Stimulated activated CD8-positive, alpha-beta memory T cell treated with anti-CD3 and anti-CD28 coated beads, Interleukin-15, amount 100 ng/mL, for 24 hours (primary cell): ENCODE measurements around the gene OLFML3.

ENCODE experiments used
- DNase-seq: peaks from one replicate; pipeline ENCODE4 v3.0.0-alpha.2; 2020; ENCODE audit warnings: low read depth

Gene OLFML3

DNA sequence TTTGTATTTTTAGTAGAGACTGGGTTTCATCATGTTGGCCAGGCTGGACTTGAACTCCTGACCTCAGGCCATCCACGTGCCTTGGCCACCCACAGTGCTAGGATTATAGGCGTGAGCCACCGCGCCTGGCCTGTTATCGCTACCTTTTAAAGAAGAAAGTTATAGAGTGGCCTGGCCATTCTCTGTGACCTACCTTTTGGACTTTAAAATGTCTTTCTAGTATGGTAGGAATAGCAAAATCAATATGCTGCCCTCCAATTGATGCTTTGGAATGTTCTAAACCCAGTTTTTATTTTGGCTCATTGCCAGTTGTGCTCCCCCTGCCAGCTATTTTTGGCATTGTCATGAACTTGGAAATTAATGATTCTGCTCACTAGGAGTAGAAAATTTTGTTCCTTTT is 30.3 kb upstream of the OLFML3 start:
- no peak for DNase-seq

- no peak for DNase-seq
These were observed 28.4 kb upstream of the OLFML3 start for GRCh38 chr1:113950908-113951307.

- DNase-seq, result no peak
These were observed 27.6 kb upstream of the OLFML3 start for GRCh38 chr1:113951719-113952118.

- DNase-seq, result no peak
These were observed 21.3 kb upstream of the OLFML3 start for GRCh38 chr1:113957984-113958383.

- DNase-seq, result no peak
These were observed 20.6 kb upstream of the OLFML3 start for GRCh38 chr1:113958691-113959090.

GRCh38 chr1:113963281-113963906 is 15.9 kb upstream of the OLFML3 start:
- no peak for DNase-seq

DNA sequence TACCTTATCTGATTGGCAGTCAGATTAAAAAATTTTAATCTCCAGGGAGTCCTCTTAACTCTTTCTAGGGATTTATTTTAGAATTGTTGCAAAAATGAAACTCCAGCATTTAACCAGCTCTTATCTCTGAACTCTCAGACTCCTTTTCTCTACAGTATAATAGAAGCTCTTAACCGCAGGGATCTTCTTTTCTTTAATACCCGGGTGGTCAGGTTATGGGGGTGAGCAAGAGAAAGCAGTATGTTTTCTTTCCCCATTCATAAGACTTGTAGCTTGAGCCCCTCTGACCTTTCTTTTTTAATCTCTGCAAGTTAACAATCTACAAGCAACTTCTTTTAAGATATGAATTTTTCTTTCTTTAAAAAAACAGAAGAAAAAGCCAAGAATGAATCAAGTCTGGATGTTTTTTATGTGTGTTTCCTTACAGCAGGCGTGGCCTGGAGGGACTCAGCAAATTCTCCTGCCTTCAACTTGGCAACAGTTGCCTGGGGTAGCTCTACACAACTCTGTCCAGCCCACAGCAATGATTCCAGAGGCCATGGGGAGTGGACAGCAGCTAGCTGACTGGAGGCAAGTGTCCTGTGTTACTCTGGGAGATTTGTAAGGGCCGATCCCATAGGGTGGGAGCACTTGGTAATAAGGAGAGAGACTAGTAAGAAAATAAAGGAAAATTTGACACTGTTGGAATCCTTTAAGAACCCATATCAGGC is 13.4 kb upstream of the OLFML3 start:
- DNase-seq, result no peak

DNA sequence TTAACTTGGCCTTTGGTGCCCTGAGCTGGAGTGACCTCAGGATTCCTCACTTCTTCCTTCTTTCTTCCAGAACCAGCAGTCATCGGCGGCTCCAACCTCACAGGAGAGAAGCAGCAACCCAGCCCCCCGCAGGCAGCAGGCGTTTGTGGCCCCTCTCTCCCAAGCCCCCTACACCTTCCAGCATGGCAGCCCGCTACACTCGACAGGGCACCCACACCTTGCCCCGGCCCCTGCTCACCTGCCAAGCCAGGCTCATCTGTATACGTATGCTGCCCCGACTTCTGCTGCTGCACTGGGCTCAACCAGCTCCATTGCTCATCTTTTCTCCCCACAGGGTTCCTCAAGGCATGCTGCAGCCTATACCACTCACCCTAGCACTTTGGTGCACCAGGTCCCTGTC is 6.3 kb upstream of the OLFML3 start:
- no peak for DNase-seq

DNA sequence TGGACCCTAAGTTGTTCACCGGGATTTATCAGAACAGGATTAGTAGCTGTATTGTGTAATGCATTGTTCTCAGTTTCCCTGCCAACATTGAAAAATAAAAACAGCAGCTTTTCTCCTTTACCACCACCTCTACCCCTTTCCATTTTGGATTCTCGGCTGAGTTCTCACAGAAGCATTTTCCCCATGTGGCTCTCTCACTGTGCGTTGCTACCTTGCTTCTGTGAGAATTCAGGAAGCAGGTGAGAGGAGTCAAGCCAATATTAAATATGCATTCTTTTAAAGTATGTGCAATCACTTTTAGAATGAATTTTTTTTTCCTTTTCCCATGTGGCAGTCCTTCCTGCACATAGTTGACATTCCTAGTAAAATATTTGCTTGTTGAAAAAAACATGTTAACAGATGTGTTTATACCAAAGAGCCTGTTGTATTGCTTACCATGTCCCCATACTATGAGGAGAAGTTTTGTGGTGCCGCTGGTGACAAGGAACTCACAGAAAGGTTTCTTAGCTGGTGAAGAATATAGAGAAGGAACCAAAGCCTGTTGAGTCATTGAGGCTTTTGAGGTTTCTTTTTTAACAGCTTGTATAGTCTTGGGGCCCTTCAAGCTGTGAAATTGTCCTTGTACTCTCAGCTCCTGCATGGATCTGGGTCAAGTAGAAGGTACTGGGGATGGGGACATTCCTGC is 3.9 kb upstream of the OLFML3 start:
- no peak for DNase-seq

DNA sequence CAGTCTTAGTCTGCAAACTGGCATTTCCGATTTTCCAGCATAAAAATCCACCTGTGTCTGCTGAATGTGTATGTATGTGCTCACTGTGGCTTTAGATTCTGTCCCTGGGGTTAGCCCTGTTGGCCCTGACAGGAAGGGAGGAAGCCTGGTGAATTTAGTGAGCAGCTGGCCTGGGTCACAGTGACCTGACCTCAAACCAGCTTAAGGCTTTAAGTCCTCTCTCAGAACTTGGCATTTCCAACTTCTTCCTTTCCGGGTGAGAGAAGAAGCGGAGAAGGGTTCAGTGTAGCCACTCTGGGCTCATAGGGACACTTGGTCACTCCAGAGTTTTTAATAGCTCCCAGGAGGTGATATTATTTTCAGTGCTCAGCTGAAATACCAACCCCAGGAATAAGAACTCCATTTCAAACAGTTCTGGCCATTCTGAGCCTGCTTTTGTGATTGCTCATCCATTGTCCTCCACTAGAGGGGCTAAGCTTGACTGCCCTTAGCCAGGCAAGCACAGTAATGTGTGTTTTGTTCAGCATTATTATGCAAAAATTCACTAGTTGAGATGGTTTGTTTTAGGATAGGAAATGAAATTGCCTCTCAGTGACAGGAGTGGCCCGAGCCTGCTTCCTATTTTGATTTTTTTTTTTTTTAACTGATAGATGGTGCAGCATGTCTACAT is 2.5 kb upstream of the OLFML3 start:
- DNase-seq, result no peak

GRCh38 chr1:113977906-113978305 is 1.4 kb upstream of the OLFML3 start:
- DNase-seq, result no peak

DNA sequence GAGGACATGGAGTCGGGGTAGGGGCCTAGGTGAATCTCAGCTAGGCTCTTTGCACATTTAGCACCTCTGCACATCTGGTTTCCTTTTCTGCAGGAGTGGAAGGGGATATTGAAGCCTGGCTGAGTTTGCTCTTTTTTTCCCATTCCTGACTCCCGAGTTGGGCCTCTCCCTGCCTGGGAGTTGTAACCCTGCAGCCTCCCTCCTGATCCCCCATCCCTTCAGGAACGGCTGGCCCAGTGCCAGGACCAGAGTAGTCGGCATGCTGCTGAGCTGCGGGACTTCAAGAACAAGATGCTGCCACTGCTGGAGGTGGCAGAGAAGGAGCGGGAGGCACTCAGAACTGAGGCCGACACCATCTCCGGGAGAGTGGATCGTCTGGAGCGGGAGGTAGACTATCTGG is 836 bp downstream of the OLFML3 start:
- DNase-seq, result no peak

GRCh38 chr1:113981962-113982931 is 3.0 kb downstream of the OLFML3 start:
- DNase-seq, result no peak

DNA sequence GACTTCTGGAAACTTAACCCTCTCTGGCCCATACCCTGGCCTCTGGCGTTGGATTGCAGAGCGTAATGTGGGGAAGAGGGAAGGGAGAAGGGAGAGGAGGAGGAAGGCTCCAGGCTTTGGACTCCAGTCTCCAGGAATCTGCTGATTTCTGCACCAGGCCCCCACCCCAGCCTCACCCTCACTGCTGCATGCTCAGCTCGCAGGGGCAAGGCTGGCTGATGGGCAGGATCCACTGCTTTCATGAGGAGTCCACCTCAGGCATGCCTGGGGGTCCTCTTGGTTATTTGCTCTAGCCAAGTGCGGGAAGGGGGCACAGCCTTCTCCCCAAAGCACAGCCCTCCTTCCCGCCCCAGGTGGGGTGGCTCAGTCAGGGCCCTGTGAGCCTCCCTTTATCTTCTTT is 3.7 kb downstream of the OLFML3 start:
- no peak for DNase-seq

DNA sequence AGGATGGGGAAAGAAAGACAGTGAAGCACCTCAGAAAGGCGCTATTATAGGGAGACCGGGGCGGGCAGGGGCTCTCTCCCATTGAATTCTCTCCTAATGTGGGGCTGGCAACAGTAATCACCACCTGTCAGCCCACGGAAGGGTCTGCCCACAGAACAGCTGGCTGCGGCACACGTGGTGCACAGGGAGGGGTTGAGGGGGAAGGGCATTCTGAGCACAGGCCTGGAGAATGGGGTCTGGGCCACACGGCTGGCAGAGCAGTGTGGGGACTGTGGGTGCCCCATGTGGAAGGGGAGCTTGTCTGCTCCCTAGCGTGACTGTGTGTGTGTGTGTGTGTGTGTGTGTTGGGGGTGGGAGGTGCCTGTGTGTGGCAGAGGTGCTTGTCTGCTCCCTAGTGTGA is 4.1 kb downstream of the OLFML3 start:
- DNase-seq, result no peak

GRCh38 chr1:113983826-113984225 is 4.6 kb downstream of the OLFML3 start:
- no peak for DNase-seq

- no peak for DNase-seq
These were observed 5.4 kb downstream of the OLFML3 start for GRCh38 chr1:113984710-113985109.

- DNase-seq, result no peak
These were observed 7.5 kb downstream of the OLFML3 start for GRCh38 chr1:113986802-113987201.

DNA sequence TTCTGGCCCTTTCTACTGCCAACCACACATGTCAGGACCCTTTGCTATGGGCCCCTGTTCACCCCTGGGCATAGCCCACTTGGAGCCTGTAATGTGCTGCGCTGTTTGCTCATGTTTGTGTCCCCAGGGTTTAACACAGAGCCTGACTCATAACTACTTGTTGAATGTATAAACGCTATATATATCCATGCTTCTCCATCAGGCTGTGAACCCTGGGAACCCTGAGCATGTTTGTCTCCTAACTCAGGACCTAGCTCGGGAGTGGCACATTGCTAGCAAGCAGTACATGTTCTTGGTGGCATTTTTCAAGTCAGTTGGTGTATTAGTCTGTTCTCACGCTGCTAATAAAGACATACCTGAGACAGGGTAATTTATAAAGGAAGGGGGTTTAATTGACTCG is 8.0 kb downstream of the OLFML3 start:
- no peak for DNase-seq

GRCh38 chr1:113990530-113990929 is 11.3 kb downstream of the OLFML3 start:
- DNase-seq, result no peak

GRCh38 chr1:113990961-113991360 is 11.7 kb downstream of the OLFML3 start:
- DNase-seq, result no peak
